Measurements from ENCODE around the gene PGGT1B.
A peak's percentile ranks its signal among the peaks of the same experiment; 100 is the strongest.

PGGT1B gene

DNA sequence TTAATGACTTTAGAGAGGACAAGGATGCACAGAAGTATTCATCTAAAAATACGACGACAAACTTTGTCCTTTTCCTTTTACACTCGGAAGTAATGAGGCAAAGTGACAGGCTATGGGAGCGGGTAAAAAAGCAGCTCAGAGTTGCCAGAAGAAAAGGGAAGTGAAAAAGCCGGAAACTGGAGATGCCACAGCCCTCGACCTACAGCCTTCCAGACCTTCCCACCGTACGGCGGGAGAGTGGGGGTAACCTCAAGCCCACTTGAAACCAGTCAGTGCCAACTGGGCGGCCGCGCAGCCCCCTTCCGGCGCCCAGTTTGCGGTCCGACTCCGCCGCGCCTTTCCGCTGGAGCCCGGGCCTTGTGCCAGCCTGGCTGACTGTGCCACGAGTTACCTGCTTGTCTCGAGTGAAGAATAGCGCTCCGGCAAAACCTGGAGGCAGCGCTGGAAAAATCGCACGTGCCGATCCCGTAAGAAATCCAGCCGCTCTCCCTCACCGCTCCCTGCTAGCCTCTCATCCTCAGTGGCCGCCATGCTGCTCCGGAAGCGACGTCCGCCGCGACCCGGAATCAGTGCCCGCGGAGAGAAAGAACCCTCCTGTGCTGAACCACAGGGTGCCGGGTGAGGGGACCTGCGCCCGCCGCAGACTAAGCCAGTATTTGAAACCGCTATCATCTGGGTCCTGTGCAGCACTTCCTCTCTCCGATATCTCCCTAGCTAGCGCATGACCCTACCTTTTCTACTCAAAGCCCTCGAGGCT, at the start of gene PGGT1B:
TSS of gene PGGT1B (minus strand) at position 557 of the 757 bp plus-strand sequence. CDS start at position 531, 26 bp downstream.
- DNase-seq = peak; percentile 63 to 69

DNA sequence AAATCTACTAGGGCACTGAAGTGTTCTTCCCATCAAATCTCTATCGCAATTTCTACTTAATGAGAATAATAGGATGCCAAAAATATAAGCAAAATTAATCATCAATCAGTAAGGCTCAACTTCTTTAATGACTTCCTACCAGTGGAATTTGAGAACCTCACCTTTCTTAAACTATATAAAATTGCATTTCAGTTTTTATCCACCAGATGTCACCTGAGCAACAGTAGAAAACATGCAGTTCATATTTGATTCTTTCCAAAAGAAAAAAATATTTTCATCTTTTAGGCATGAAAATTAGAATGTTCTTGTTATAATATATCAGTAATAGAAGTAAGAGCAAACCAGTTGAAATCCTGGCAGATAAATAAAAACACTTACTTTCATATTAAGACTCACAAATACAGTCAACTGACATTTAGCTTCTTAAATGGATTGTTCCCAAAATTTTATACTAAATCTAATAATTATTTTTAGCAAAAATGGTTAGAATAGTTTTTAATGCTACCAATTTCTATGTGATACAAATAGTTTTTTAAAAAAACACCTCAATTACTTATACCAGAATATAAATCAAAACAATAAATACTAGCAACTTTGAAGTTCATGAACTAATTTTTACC, 47.2 kb upstream of the PGGT1B start:
- DNase-seq = no peak

DNA sequence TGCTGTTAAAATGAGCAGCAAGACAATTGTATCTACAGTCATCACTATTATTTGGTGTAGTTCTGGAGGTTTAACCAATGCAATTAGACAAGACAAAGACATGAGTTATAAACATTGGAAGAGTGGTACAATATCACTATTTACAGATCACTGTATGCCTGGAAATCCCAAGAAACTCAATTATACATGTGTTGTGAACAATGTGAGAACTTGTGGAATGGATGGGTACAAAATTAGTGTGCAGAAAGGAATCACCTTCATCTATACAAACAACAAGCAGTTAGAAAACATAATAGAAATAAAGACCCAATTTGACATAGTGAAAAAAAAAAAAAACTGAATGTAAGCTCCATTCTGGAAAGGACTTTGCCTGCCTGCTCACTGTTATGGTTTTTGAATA, 46.1 kb upstream of the PGGT1B start:
- no peak for DNase-seq

DNA sequence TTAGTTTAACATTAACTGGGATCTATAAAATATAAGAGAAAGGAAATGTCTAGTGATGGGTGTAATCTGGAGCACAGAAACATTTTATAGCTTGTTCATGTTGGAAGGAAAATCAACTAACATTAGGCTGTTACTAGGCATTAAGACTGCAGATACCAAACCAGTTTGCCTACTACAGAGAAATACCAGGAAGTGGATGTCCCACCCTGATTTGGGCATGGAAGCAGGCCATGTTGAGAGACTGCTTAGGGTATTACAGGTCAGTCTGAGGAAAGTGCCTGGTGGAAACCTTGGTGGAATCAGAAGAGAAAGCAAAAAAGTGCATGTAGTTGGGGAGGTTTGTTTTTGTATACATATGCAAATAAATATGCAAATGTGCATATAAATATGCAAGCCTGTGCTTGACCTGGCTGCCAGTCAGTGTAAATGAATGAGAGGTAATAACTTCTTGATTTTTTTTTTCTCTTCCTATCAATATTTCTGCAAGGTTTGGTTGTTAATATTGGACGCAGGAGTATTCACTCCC, 43.4 kb upstream of the PGGT1B start:
- no peak for DNase-seq

DNA sequence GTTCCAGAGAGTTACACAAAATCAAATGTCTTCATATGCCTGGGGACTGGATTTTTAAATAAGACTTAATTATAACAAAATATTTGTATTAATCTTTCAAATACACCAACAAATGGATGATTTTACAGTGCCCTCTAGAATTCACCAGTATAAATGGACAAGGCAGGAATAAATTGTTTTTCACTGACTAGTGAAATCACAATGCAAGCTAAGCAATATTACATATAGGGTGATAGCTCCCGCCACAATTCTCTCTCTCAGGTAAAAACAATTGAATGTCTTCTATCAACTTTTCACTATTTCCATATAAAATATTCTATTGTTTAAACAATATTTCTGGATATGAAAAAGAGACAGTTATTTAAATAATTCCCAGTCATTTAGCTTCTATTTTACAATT, 41.8 kb upstream of the PGGT1B start:
- no peak for DNase-seq

DNA sequence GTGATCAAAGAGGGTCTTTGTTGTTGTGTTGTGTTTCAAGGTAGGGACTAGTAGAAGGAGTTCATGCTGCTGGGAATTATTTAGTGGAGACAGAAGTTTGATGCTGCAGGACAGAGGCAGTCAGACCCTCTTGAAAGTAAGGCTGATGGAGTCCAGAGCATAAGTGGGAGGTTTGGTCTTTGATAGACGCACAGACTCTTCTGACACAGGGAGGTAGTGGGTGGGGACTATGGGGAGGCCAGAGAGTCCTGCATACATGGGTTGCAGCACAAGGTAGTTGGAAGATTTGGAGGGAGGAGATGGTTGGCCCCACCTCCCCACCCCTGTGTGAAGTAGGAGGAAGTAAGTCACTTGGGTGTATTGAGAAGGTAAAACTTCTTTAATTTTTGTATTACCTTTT, 36.1 kb upstream of the PGGT1B start:
- DNase-seq = no peak

DNA sequence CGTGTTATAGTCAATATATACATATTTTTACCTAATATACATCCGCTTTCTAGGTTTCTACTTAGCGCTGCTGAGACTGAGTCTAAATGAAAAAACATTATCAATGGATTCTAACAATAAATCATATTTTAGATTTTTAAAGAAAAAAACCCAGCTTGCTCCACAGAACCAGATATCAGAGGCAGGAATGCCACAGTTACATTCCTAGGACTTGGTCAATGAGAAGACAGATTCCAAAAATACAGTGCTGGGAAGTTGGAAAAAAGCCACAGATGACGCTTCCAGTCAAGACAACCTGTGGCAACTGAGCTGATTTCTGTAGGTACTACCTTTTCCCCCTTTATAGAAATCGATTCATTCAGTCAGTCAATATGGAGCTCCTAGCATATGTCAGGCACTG, 34.4 kb upstream of the PGGT1B start:
- DNase-seq = no peak

DNA sequence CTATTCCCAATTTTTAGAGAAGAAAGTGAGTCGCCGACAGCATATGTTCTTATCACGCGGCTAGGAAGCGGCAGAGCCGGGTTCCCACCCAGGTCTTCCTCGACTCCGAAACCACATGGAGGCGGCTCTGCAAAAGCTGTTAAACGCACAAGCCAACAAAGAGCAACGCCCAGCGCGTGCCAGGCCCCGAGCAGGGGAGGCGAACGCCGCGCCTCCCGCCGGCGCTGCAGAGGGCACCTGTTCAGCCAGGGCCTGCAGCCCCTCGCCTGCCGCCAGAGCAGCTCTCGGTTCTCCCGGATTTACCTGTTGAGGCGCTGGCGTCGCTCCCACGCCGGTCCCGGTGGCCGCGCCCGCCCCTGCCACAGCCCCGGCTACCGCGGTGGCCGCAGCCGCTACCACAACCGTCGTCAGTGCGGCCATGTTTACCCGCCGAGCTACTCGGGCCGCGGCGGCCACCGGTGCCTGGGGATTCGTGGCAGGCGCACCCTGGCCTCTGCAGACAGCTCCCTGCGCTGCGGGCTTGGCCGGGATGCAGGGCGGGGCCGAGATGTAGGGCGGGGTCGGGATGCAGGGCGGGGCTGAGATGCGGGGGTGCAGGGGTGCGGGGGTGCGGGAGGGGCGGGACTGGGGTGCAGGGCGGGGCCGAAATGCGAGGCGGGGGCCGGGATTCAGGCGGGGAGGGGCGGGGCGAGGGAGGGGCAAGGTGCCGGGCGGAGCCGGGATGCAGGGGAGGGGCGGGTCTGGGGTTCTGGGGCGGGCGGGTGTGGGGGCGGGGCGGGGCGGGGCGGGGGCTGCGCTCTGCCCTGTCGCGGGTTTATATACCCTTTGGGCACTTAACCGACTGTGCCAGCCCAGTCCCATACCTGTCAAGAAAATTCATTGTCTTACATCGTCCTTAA, 33.7 kb upstream of the PGGT1B start, which contains the start of gene CCDC112:
TSS of gene CCDC112 (minus strand) at position 531 of the 899 bp plus-strand sequence. CDS start at position 420, 111 bp downstream.
- peak; percentile 72 to 86 for DNase-seq

DNA sequence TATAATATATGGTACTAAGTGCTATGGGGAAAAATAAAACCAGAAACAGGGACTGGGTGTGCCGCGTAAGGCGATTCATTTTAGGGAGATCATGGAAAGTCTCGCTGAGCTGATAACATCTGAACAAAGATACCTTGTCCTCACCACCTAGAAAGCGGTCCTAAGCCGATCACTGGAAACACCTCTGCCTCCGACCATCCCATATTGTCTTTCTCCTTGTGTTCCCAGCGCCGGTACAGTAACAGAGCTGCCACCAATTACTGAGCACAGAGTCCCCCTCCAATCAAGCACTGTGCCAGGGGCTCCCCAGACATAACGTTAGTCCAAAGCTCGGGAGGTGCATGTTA, 33.1 kb upstream of the PGGT1B start:
- DNase-seq = no peak

DNA sequence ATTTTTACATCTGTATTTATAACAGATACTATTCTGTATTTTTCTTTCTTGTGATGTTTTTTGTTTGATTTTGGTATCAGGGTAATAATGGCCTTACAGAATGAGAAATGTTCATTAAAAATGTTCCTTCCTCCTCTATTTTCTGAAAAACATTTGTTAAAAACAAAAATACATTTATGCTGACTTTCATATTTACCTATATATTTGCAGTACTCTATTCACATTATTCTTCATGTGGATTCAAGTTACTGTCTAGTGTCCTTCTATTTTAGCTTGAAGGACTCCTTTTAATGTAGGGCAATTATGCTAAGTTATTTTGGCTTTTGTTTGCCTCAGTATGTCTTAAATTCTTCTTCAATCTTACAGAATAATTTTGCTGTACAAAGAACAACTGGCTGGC, 28.7 kb upstream of the PGGT1B start:
- no peak for DNase-seq

DNA sequence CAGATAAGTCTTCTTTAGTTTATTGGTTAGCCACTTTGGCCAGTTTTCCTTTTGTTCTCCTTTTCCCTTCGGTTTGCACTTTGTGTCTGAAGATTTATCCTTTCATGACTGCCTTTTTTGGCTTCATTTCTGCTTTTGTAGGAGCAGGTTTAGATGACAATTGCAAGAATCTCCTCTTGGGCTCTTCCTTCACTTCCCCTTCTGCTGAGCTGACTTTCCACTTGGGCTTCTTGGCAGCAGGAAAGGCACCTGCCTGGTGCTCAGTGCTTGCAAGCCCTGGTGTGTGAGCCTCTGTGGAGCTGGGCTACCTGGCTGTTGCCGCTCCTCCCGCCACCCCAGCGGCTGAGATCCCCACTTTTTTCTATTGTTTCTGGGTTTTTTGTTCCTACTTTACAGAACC, 26.4 kb upstream of the PGGT1B start:
- no peak for DNase-seq

DNA sequence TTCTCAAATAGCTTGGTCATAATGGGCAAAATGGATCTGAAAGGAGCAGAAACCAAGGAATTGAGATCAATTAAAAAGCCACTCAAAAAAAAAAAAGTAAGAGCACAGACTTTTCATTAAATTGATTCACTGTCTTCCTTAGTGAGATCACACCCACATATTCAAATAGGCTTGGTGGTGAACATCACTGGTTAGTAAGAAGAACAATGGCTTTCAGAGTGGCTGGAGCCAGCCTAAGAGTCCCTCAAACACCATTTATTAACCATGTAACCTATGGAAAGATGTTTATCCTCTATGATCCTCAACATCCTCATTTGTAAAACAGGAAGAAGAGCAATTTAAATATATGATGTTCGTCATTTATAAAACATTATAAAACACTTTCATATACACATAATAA, 21.3 kb upstream of the PGGT1B start:
- DNase-seq = no peak

DNA sequence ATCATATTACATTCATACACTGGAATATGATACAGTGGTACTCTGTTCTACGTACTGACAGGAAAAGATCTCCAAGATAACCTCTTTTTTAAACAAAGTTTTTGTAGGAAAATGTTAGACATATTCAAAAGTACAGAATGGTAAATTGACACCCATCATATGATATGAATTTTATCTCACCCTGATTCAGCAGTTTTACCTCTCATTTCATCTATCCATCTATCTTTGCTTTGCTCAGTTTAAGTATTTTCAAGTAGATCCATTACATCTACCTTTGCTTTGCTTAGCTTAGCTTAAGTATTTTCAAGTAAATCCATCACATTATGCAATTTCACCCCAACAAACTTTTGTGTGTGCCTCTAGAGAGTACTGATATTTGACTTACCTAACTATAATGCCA, 19.5 kb upstream of the PGGT1B start:
- no peak for DNase-seq

DNA sequence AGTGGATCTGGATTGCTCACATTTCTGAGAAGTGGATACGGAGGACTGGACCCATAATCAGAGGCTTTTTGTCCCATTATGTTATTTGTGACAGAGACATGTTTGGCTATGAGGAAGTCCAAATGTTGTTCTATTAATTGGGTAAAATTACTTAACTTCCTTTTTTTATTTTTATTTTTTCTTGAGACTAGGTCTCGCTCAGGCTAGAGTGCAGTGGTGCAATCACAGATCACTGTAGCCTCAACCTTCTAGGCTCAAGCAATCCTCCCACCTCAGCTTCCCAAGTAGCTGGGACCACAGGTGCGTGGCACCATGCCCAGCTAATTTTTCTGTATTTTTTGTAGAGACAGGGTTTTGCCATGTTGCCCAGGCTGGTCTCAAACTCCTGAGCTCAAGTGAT, 11.9 kb upstream of the PGGT1B start:
- no peak for DNase-seq

DNA sequence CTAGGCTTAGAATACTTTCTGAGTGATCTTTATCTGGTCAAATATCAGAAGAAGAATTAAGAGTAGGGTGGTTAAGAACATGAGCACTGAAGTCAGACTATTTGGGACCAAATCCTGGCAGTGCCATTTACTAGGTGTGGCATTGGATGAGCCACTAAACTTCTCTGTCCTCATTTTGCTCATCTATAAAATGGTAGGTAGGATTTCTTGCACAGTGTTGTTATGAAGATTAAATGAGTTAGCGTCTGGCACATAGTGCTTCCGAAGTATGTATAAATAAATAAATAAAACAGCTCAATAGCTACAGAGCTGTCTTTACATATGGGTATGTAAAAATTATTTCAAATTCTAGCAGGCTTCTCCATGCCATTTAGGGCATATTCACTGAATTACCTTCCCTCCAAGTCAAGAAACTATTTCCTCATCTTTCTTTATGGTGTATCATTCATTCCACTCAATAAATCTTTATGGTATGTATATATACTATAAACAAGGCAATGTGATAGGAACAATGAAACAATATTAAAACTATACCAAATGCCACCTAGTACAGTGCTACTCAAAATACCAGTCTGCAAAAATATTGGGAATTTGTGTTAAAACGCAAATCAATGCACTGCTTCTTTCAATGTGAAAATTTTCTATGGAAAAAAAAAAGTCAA, 9.8 kb upstream of the PGGT1B start:
- no peak for DNase-seq

DNA sequence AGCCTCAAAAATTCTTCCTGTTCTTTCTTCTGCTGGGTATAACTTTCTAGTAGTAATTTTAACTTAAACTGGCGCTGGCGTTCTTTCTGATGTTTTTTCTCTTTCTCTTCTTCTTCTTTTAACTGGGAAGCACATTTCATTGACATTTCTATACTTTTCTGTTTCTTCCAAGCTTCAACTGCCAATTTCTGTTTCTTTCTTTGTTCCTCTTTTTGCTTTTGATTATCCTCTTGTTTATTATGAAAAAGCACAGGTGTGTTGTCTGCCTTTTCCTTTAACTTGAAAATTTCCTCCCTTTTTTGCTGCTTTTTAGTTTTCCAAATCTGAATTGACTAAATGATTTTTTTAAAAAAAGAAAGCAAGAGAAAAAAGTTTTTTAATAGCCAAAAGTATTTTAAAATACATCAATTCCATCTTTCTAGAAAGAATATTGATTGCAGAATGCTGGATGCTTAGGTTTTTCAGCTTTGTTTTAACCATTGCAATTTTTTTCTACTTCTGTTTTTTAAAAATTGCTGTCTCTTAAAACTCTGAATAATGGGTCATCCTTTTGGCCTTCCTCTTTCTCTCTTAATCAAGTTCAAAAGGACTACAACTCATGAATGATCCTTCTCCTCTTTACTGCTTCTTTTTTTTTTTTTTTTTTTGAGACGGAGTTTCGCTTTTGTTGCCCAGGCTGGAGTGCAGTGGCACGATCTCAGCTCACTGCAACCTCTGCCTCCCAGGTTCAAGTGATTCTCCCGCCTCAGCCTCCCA, 8.8 kb upstream of the PGGT1B start:
- DNase-seq = no peak

DNA sequence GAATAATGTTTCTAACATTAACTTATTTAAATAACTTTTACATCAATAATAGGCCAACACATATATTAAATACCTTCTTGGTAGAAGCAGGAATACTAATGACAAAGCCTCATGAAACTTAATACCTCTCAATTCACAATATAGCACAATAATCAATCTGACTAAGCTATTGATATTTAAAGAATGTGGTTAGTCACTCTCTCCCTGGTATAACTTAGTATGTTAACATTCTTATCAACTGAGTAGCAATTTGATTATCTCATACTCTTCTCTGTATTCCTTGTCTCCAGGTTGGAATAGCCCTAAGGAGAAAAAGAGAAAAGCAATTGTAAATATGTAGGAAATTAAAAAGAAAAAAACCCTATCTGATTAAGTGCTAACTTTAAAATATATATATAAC, 4.9 kb upstream of the PGGT1B start:
- DNase-seq = no peak

DNA sequence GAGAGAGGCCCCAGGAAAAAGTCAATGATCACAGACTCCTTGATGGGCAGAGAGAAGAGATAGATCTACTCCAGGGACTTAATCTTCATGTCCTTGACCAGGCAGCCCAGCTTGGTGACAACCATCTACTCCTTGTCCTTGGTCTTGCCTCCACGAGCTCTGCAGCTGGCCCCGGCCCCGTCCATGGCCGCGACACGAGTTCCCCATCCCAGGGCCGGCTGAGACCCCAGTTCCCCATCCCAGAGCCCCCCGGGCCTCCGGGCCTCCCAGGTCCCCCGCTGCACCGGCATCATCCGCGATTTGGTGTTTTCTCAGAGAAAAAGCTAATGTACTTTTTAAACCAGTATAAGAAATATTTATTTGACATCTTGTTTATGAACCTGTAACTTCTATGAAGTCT, 2.5 kb upstream of the PGGT1B start:
- DNase-seq = no peak

DNA sequence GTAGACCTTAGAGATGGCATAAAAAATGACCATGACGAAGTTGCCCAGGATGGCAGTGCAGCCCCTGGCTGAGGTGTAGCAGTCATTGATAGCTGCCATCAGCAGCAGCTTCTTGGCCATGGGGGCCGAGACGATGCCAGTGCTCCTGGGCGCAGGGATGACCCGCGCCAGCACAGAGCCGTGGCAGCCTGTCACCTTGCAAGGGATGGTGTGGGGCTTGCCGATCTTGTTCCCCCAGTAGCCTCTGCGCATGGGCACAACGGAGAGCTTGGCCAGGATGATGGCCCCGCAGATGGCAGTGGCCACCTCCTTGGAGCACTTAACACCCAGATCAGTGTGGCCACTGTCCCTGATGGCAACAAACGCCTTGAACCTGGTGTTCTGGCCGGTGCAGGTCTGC, 2.1 kb upstream of the PGGT1B start:
- no peak for DNase-seq

DNA sequence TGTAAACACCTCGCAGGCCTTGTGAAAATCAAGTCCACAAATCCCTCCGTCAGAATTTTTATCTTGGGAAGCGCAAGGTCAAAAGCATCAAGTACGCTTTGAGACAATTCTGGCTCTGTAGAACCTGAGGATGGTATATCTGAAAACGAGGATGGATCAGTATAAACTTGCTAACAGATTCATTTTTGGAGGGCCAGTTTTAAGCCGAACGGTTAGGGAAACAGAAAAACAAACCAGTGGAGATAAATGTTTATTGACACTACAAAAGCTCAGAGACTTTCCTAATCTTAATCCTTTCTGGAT, 352 bp upstream of the PGGT1B start:
- DNase-seq = no peak

DNA sequence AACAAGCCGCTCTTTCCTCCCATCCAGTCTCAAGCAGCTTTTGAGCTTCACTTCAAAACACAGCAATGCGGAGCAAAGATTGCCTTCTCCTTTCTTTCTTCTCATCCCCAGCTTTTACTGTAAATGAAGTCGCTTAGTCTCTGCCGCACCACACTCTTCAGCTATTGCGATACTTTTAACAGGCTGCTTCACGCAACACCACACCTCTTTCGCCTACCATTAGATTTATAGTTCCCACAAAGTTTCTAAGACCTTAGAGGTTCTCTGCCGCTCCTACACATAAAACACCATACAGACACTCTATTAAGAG, 711 bp downstream of the PGGT1B start:
- DNase-seq = no peak

DNA sequence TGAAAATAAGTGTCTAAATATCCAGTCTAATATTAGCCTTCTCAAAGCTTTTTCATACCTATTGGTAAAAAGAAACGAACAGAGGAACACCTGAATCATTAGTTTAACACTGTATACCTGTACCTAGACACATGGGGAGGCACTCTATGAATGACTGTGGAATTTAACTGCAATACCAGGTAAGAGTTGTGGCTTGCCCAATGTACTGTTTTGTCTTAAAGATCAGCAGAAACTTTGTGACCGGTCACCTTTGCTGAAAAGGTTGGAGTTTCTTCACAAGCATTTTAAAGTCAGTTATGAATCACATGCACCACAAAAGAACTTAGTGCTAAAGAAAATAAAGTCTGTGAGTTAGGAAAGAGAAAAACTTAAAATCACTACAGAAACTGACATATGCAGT, 2.4 kb downstream of the PGGT1B start:
- no peak for DNase-seq

DNA sequence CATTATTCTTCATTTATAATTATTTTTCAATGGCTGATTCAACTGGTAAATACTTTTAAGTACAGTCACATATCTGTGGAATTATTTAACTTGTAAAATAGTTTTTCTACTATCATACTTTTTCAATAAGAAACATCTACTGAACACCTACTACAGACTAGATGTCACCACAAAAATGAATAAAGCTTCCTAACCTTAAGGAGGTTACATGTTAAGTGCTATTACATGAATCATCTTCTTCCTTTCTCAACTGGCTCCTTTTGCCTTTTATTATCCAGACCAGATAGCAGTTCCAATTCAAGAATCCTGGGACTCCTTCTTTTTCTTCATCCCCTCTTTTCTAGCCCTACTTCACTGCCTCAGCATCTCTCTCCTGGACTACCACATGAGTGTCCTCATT, 4.7 kb downstream of the PGGT1B start:
- DNase-seq = no peak

All from stimulated activated CD4-positive, alpha-beta T cell treated with anti-CD3 and anti-CD28 coated beads, Interleukin-4, amount 100 ng/mL, for 4 hours (primary cell).